ENCODE measurements around the gene RBMS3.

DNA sequence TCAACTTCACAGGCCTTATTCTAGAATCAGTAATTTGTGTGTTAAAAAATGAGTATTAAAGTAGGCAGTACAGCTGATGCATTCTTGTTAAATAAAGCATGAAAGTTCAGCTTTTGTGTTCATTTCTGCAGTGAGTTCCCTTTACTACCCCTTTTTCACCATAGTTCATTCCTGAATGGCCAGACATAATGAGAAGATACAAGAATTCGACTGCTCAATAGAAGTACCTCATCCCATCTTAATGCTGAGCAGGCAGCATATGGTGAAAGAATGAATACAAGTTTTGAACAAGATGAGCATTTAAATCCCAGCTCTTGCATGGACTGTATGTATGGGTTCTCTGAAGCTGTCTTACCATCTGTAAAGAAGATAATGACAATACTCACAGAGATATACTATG, 677.9 kb downstream of the RBMS3 start:
- TF ChIP-seq, protein P1, sequence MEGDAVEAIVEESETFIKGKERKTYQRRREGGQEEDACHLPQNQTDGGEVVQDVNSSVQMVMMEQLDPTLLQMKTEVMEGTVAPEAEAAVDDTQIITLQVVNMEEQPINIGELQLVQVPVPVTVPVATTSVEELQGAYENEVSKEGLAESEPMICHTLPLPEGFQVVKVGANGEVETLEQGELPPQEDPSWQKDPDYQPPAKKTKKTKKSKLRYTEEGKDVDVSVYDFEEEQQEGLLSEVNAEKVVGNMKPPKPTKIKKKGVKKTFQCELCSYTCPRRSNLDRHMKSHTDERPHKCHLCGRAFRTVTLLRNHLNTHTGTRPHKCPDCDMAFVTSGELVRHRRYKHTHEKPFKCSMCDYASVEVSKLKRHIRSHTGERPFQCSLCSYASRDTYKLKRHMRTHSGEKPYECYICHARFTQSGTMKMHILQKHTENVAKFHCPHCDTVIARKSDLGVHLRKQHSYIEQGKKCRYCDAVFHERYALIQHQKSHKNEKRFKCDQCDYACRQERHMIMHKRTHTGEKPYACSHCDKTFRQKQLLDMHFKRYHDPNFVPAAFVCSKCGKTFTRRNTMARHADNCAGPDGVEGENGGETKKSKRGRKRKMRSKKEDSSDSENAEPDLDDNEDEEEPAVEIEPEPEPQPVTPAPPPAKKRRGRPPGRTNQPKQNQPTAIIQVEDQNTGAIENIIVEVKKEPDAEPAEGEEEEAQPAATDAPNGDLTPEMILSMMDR (IDR thresholded peaks at IDR 0.05), result no peak
- TF ChIP-seq POLR2A (IDR thresholded peaks at IDR 0.05), result no peak
